Effector CD8-positive, alpha-beta T cell (primary cell): ENCODE measurements around the gene SDK2.

Experiments used
- DNase-seq: peaks from one replicate; lab custom pipeline; 2025; lab: John Stamatoyannopoulos, UW

SDK2 gene

DNA sequence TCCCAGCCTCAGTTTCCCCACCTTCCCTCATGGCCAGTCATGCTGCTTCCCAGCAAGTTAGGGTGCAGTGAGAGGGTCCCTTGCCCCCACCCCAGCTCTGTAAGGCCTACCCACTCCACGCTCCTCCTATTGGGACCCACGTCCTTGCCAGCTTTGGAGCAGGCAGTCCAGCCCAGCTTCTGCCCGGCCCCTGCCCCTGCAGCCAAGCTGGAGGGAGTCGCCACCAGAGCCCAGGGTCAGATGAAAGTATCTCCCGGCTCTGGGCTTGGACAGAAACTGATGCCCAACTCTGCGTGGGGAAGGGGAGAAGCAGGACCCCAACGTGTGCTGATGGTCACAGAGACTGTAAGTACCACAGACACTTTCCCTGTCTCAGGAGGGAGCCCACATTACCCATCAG, 32.6 kb downstream of the SDK2 start:
- DNase-seq: no peak

DNA sequence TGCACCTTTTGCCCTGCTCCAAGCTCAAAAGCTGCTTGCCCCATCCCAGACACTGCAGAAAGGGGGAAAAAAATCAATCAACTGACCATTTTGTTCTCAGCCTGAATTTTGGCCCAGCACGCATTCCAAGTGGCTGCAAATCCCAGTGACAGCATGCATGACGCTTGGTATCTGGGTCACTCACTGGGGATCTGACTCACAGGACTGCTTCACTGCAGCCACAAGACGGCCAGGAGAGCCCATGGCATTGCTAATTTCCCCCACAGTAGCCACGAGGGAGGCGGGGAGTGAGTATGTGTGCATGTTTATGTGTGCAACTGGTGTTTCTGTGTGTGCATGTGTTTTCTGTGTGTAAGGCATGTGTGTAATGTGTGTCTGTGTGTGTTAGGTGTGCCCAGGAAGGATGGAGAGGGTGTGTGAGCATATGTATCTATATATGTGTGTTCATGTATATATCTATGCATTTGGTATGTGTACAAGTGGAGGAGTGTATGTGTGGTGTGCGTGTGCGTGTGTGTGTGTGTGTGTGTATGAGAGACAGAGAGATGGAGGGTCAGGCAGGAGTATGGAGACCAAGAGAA, 33.8 kb downstream of the SDK2 start:
- DNase-seq: no peak

- DNase-seq: no peak
These were observed 34.5 kb downstream of the SDK2 start for GRCh38 chr17:73609758-73610157.

DNA sequence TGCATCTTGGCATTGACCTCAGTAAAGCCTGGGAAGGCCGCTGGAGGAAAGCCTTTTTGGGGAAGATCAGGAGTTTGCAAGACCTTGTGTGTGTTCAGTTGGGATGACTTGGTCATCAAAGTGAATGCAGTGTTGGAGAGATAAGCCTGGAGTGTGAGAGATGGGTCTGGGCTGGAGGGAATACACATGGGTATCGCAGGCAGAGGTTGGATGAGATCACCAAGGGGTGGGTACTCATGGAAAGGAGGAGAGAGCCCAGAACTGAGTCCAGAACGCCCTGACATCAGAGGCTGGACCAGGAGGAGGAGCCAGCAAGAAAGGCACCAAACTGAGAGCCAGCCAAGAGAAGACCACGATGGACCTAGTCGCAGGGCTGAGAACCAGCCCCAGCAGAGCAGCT, 35.2 kb downstream of the SDK2 start:
- DNase-seq: no peak

GRCh38 chr17:73605444-73605843, 38.8 kb downstream of the SDK2 start:
- DNase-seq: no peak

- DNase-seq: no peak
These were observed 39.8 kb downstream of the SDK2 start for GRCh38 chr17:73604476-73604875.

DNA sequence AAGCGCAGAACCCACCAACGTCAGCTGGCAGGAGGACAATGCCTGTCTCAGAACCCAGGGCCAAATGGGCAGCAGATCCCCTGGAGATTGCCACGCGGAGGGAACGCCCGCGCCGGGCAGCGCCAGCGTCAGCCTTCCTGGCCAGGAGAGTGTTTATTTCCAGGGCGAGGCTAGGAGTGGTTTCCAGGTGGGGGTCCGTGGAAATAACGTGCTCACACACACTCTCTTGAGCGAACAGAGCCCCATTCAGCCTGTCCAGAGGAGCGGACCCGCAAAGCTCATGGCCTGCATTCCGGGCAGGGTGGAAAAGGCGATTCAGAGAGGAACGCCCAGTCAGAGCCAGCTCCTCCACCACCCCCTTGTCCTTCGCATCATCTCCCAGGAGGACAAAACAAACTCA, 40.3 kb downstream of the SDK2 start:
- no peak for DNase-seq

- no peak for DNase-seq
These were observed 44.0 kb downstream of the SDK2 start for GRCh38 chr17:73600103-73600871.

DNA sequence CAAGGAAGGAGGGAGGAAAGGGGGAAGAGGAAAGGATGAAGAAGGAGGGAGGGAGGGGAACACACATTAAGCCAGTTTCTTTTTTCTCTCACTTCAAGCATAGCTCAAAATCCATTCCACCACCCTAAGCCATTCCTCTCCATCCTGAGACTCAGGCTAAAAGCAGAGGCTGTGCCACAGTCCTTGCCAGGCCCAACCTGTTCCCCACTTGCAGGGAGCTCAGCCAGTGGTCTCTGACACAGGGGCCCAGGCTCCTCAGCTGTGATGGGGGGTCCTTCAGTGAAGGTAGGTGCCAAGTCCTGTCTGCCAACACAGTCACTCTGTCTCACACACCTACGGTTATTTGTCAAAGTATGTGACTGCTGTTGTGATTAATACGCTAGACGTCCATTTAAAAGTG, 44.6 kb downstream of the SDK2 start:
- no peak for DNase-seq

DNA sequence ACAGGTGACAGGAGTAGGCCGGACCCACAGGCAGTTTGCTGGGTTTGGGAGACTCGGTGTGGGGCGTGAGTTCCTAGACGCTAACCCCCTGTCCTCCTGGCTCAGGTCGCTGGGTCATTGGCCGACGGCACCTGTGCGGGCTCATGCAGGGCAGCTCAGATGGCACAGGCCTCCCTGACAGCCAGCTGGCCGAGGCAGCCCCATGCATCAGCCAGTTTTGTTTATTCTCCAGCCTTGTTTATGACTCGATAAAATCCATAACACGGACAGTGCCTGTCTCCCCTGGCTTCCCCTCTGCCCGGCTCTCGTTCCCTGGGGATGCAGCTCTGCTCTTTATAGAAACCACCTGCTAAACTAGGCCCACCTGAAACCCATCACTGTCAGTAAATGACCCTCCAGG, 46.0 kb downstream of the SDK2 start:
- DNase-seq: no peak

GRCh38 chr17:73595931-73596330, 48.3 kb downstream of the SDK2 start:
- DNase-seq: no peak

GRCh38 chr17:73595479-73595878, 48.8 kb downstream of the SDK2 start:
- DNase-seq: no peak

DNA sequence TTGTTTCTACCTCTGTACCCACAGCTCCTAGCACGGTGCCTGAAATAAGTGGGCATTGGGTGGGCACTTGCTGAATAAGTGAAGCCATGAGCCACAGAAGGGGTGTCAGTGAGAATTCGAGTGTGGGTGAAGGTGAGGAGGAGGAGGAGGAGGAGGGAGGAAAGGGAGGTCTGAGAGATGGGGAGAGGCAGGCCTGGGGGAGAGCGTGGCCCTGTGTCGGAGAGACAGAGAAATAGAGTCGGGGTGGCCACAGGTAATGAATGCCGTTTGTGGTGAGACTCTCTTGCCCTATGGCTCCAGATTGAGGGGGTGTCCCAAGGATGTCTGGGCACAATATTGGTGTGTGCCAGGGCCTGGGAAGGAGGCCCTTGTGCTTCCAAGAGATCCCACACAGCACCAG, 49.2 kb downstream of the SDK2 start:
- DNase-seq: no peak

DNA sequence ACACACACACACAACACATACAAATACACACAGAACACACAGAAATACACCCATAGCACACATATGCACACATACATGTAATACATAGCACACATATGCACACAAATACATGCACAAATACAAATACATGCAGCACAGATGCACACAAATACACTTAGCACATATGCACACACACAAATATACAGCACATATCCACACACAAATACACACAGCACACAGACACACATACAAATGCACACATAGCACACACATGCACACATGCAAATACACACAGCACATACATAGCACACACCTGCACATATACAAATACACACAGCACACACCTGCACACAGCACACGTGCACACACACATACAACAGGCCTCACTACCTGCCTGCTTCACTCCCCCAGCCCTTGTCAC, 49.6 kb downstream of the SDK2 start:
- DNase-seq: no peak

GRCh38 chr17:73594025-73594424, 50.2 kb downstream of the SDK2 start:
- DNase-seq: no peak

- DNase-seq: no peak
These were observed 50.8 kb downstream of the SDK2 start for GRCh38 chr17:73593249-73593965.

DNA sequence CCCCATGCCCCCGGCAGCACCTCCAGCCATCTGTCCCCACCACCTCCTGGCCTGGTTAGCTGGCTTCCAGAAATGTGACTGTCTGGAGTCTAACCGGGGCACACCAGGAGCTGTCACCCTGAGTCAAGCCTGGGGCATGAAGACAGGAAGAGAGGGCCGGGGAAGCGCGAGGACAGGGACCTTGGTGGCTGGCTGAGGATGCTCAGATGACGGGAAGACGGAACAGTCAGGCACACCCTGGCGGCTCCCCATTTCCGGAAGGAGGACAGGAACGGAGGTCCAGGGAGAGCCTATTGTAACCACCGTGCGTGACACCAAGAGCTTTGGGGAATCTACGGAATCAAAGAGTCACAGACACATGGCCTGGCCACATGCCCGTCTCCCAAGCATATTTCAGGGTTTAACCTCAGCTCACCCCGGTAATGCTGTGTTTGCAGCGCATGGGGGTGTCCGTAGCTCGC, 51.7 kb downstream of the SDK2 start:
- DNase-seq: no peak

GRCh38 chr17:73592079-73592415, 52.2 kb downstream of the SDK2 start:
- DNase-seq: no peak

DNA sequence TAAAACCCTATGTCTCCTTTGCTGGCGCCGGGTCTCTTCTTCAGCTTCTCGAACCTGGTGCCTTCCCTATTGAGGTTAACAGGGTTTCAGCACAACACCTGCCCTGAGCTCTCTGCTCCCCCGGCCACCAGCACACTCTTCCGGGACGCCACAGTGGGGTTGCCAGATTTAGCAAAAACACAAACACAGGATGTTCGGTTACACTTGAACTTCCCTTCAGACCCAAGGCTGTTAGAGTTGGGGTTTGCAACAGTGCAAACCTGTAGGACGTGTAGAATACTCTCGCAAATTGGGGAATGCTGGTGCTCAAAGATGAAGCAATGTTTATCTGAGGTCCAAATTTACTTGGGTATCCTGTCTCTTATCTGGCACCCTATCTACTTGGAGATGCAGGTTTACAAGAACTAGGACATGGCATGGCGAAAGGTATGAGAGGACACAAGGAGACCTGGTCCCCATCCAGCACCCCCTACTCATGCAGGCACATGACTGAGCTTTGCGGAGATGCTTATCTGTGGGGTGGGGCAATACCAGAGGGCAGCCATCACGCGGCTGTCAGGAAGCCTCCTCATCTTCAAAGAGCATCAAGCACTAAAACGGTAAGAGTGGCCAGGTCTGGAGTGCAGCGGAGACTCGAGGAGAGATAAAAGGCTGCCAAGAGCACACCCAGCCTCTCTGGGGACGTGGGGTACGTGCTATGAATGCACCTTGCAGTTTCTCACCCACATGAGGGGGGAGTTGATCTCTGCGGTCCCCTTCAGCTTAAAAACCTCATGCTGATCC, 52.8 kb downstream of the SDK2 start:
- DNase-seq: no peak

GRCh38 chr17:73589363-73589980, 54.8 kb downstream of the SDK2 start:
- DNase-seq: no peak

- DNase-seq: no peak
These were observed 55.4 kb downstream of the SDK2 start for GRCh38 chr17:73588891-73589290.

GRCh38 chr17:73588301-73588846, 55.9 kb downstream of the SDK2 start:
- DNase-seq: no peak
